SK-N-SH (cell line): ENCODE data around the gene ZNF804A. TPM values are rescaled to one million over a fixed set of nuclear protein-coding genes. Genes with fewer than 3 reads are reported as not detected.

ENCODE experiments used
- CTCF ChIA-PET: fragments of 300-600, 350-600 bp; formaldehyde crosslinking; extraction: SDS; loops from one replicate; lab custom pipeline; 2021; lab: Yijun Ruan, JAX
- POLR2A ChIA-PET: fragments of 350-600 bp; sonication (Branson Sonifier 250); formaldehyde crosslinking; extraction: SDS; loops from one replicate; lab custom pipeline; 2020; ENCODE audit warnings: antibody characterized with exemption, inconsistent platforms; lab: Yijun Ruan, JAX
- DNase-seq: peaks from one replicate; pipeline ENCODE4 v3.0.0; 2012
- H2AFZ ChIP-seq: fragments of 200-600 bp; sonication (generic); 2 replicates; pipeline ENCODE4 v1.8.1; 2016; ENCODE audit warnings: antibody characterized with exemption, mild to moderate bottlenecking, low read depth
- H3F3A ChIP-seq: fragments of 200-600 bp; sonication (generic); replicated peaks from 2 replicates; pipeline ENCODE3; 2016; ENCODE audit warnings: antibody characterized with exemption, mild to moderate bottlenecking; ENCODE audit not compliant: insufficient read depth
- H3K27ac ChIP-seq, 2 experiments: fragments of 200-500 bp in 1 of 2; fragments of 200-600 bp in 1 of 2; sonication (Bioruptor generic) in 1 of 2; sonication (generic), shearing (Covaris generic) in 1 of 2; 2 replicates each; pipeline versions ENCODE4 v1.5.1 to v1.6.1; 2014 to 2016; ENCODE audit warnings: low read depth in 2 of 2, inconsistent platforms in 1 of 2, low read length in 1 of 2, mild to moderate bottlenecking in 1 of 2, mixed read lengths in 1 of 2
- H3K27me3 ChIP-seq: fragments of 200-600 bp; sonication (generic), shearing (Covaris generic); 2 replicates; pipeline ENCODE4 v1.6.1; 2016; ENCODE audit warnings: mixed run types; ENCODE audit not compliant: insufficient read depth
- H3K36me3 ChIP-seq, 2 experiments: fragments of 200-500 bp in 1 of 2; fragments of 200-600 bp in 1 of 2; sonication (Bioruptor generic) in 1 of 2; sonication (generic) in 1 of 2; replicated peaks in 1 of 2; 2 replicates each; pipeline versions ENCODE3 to v1.5.1; 2014 to 2016; ENCODE audit warnings: low read length in 1 of 2, mild to moderate bottlenecking in 1 of 2; ENCODE audit not compliant: insufficient read depth in 2 of 2, control insufficient read depth in 1 of 2
- H3K4me1 ChIP-seq, 2 experiments: fragments of 200-500 bp in 1 of 2; fragments of 200-600 bp in 1 of 2; sonication (Bioruptor generic) in 1 of 2; sonication (generic), shearing (Covaris generic) in 1 of 2; 2 replicates each; pipeline versions ENCODE4 v1.5.1 to v1.6.1; 2014 to 2016; ENCODE audit warnings: low read depth in 1 of 2, low read length in 1 of 2, mixed run types in 1 of 2; ENCODE audit not compliant: insufficient read depth in 2 of 2, control insufficient read depth in 1 of 2
- H3K4me2 ChIP-seq: fragments of 200-600 bp; sonication (generic), shearing (Covaris generic); 2 replicates; pipeline ENCODE4 v1.6.1; 2017; ENCODE audit warnings: mixed run types
- H3K4me3 ChIP-seq, 2 experiments: fragments of 200-500 bp in 1 of 2; fragments of 200-600 bp in 1 of 2; sonication (Bioruptor generic) in 1 of 2; sonication (generic), shearing (Covaris generic) in 1 of 2; 2 replicates each; pipeline versions ENCODE4 v1.5.1 to v1.8.1; 2014 to 2016; ENCODE audit warnings: low read depth in 2 of 2, inconsistent platforms in 1 of 2, low read length in 1 of 2, mild to moderate bottlenecking in 1 of 2, mixed read lengths in 1 of 2, moderate library complexity in 1 of 2
- H3K79me2 ChIP-seq: fragments of 200-600 bp; sonication (generic); 2 replicates; pipeline ENCODE4 v1.8.1; 2017; ENCODE audit warnings: mild to moderate bottlenecking; ENCODE audit not compliant: insufficient read depth
- H3K9ac ChIP-seq: fragments of 200-600 bp; sonication (generic); 2 replicates; pipeline ENCODE4 v1.6.1; 2017; ENCODE audit warnings: mixed run types
- H3K9me2 ChIP-seq: fragments of 200-600 bp; sonication (generic); 2 replicates; pipeline ENCODE4 v1.6.1; 2017; ENCODE audit warnings: mixed run types
- H3K9me3 ChIP-seq: fragments of 200-600 bp; sonication (generic); 2 replicates; pipeline ENCODE4 v1.6.1; 2017; ENCODE audit warnings: mixed run types, mild to moderate bottlenecking, moderate library complexity
- H4K20me1 ChIP-seq: fragments of 200-600 bp; sonication (generic); 2 replicates; pipeline ENCODE4 v1.6.1; 2017; ENCODE audit warnings: mild to moderate bottlenecking, mixed run types; ENCODE audit not compliant: insufficient read depth
- ELF1 ChIP-seq: IDR thresholded peaks from 2 replicates; pipeline ENCODE4 v1.4.0; 2012
- POLR2AphosphoS5 ChIP-seq: IDR thresholded peaks from 2 replicates; pipeline ENCODE4 v1.6.1; 2012; ENCODE audit warnings: low read depth, low read length
- RAD21 ChIP-seq: IDR thresholded peaks from 2 replicates; pipeline ENCODE4 v1.6.1; 2012; ENCODE audit warnings: mild to moderate bottlenecking, low read length
- RCOR1 ChIP-seq: fragments of 150-350 bp; IDR thresholded peaks from 2 replicates; pipeline ENCODE4 v1.6.1; 2017; ENCODE audit warnings: antibody characterized with exemption, low read length
- TAF1 ChIP-seq: IDR thresholded peaks from 2 replicates; pipeline ENCODE4 v1.6.1; 2012; ENCODE audit warnings: low read depth, mild to moderate bottlenecking, low read length, moderate library complexity, borderline replicate concordance
- WGBS: methylation state at CpG from one replicate; pipeline ENCODE4 v1.1.6; 2017; ENCODE audit warnings: low lambda C conversion rate; 5-methylcytosine and 5-hydroxymethylcytosine counted together
- polyA plus RNA-seq, 3 experiments: library from polyadenylated mRNA; depleted of rRNA; stranded (reverse); fragments of >200 nt; gene quantifications; 2 replicates each; pipeline ENCODE4 v1.2.3, GENCODE V29; 2012

Gene ZNF804A
- polyA plus RNA-seq, 1 of the 3 experiments (the other 2 are of a cell fraction), result 0.02 TPM

- Histone ChIP-seq H3K4me3 (no peak overlapping the region), H3K27me3 (no peaks in the 10 kb centered on the region), H3K9ac (no peak overlapping the region), H3F3A (no peaks in the 10 kb centered on the region), H3K9me2 (no peaks in the 10 kb centered on the region), H3K9me3 (no peaks in the 10 kb centered on the region), H3K4me1 (no peaks in the 10 kb centered on the region), H3K79me2 (no peaks in the 10 kb centered on the region), H3K4me2 (no peak overlapping the region), H3K36me3 (no peaks in the 10 kb centered on the region), H4K20me1 (no peaks in the 10 kb centered on the region), H3K27ac (no peak overlapping the region), H2AFZ (no peak overlapping the region)
- ChIA-PET POLR2A (no interaction called here), CTCF (no interaction called here)
- DNase-seq, result no peak
- WGBS, result 57% methylated on average over 3 of the region's 3 CpGs
- TF ChIP-seq RCOR1, result no peak
- no peak for TF ChIP-seq RAD21
- no peak for TF ChIP-seq ELF1
- TF ChIP-seq POLR2AphosphoS5, result no peak
- no peak for TF ChIP-seq TAF1
Measured at GRCh38 chr2:184971546-184972068, 373.3 kb downstream of the ZNF804A start.
